Non-pigmented ciliary epithelial cell (primary cell): Measurements from ENCODE around the gene FBXO48.

Experiments used
- DNase-seq: peaks from one replicate; pipeline ENCODE4 v3.0.0-alpha.2; 2010; ENCODE audit warnings: low read depth

The FBXO48 gene

GRCh38 chr2:68412127-68412819 lies 54.8 kb downstream of the FBXO48 start:
- no peak for DNase-seq

GRCh38 chr2:68411397-68412126 lies 55.5 kb downstream of the FBXO48 start:
- no peak for DNase-seq
